HCT116 (cell line): ENCODE results near the gene TAF8. TPM values are rescaled to one million over a fixed set of nuclear protein-coding genes. Genes with fewer than 3 reads are reported as not detected.

ENCODE experiments used
- ATAC-seq: fragments of 200-7000 bp; cut with Tn5 transposase; 2 replicates; pipeline ENCODE4 v1.9.1; 2020; ENCODE audit warnings: mild to moderate bottlenecking, moderate library complexity
- BruUV-seq: library from RNA; stranded (reverse); fragments of 400-500 nt; replicated peaks from 2 replicates; lab custom pipeline; 2021; lab: Mats Ljungman, UMichigan
- CTCF ChIA-PET: fragments of 300-600 bp; sonication (Branson Sonifier 250); formaldehyde crosslinking; loops from one replicate; lab custom pipeline; 2021; ENCODE audit warnings: antibody characterized with exemption; lab: Charles Lee
- POLR2A ChIA-PET: fragments of 300-600, 350-600 bp; sonication (Branson Sonifier 250); formaldehyde crosslinking; loops from one replicate; lab custom pipeline; 2021; ENCODE audit warnings: antibody characterized with exemption; lab: Charles Lee
- RAD21 ChIA-PET, 2 experiments: fragments of 300-600 bp; sonication (Branson Sonifier 250); formaldehyde crosslinking; loops; one replicate each; lab custom pipeline; 2023; ENCODE audit warnings: low total read pairs in 2 of 2; ENCODE audit not compliant: uncharacterized antibody in 2 of 2, unreplicated experiment in 2 of 2, low non-redundant PET in 1 of 2; lab: Charles Lee
- DNase-seq: peaks from one replicate; pipeline ENCODE4 v3.0.0-alpha.2; 2010; ENCODE audit warnings: low read depth, low spot score
- H2AFZ ChIP-seq: fragments of 200-600 bp; shearing (Covaris generic), sonication (generic); 2 replicates; pipeline ENCODE4 v1.6.1; 2017; ENCODE audit warnings: low read depth, mixed run types, mixed read lengths, antibody characterized with exemption, low read length; ENCODE audit not compliant: poor library complexity, severe bottlenecking
- H3K27ac ChIP-seq: 2 replicates; pipeline ENCODE4 v1.5.1; 2012; ENCODE audit warnings: low read depth, low read length
- H3K27me3 ChIP-seq: fragments of 200-600 bp; sonication (generic); 2 replicates; pipeline ENCODE4 v1.6.1; 2016; ENCODE audit warnings: mixed run types, low read length, mixed read lengths; ENCODE audit not compliant: insufficient read depth
- H3K36me3 ChIP-seq, 2 experiments: fragments of 200-500 bp in 1 of 2; fragments of 200-600 bp in 1 of 2; sonication (Bioruptor generic) in 1 of 2; sonication (generic) in 1 of 2; 2 replicates each; pipeline versions ENCODE4 v1.5.1 to v1.6.1; 2014 to 2016; ENCODE audit warnings: low read length in 2 of 2, inconsistent platforms in 1 of 2, mixed read lengths in 1 of 2, mixed run types in 1 of 2; ENCODE audit not compliant: insufficient read depth in 2 of 2, control insufficient read depth in 1 of 2
- H3K4me1 ChIP-seq, 2 experiments: fragments of 200-600 bp in 1 of 2; sonication (generic) in 1 of 2; 2 replicates each; pipeline versions ENCODE4 v1.5.1 to v1.6.1; 2012 to 2017; ENCODE audit warnings: low read length in 2 of 2, inconsistent platforms in 1 of 2, mild to moderate bottlenecking in 1 of 2, mixed read lengths in 1 of 2, mixed run types in 1 of 2, moderate library complexity in 1 of 2; ENCODE audit not compliant: insufficient read depth in 2 of 2, control insufficient read depth in 1 of 2
- H3K4me2 ChIP-seq: fragments of 200-600 bp; sonication (generic); 2 replicates; pipeline ENCODE4 v1.6.1; 2017; ENCODE audit warnings: mixed run types, low read length, mixed read lengths
- H3K4me3 ChIP-seq, 2 experiments: fragments of 200-600 bp in 1 of 2; sonication (generic) in 1 of 2; replicated peaks in 1 of 2; 2 replicates each; pipeline ENCODE4 v1.5.1; 2011 to 2016; ENCODE audit warnings: low read length in 2 of 2, control low read depth in 1 of 2, low read depth in 1 of 2, mild to moderate bottlenecking in 1 of 2, mixed read lengths in 1 of 2, mixed run types in 1 of 2
- H3K79me2 ChIP-seq: fragments of 200-600 bp; sonication (generic); 2 replicates; pipeline ENCODE4 v1.6.1; 2017; ENCODE audit warnings: mild to moderate bottlenecking, mixed run types, low read length, moderate library complexity, mixed read lengths; ENCODE audit not compliant: insufficient read depth
- H3K9ac ChIP-seq: fragments of 200-600 bp; sonication (generic); 2 replicates; pipeline ENCODE4 v1.6.1; 2016; ENCODE audit warnings: low read length, mixed read lengths
- H3K9me2 ChIP-seq: fragments of 200-600 bp; sonication (generic), shearing (Covaris generic); 2 replicates; pipeline ENCODE4 v1.6.1; 2017; ENCODE audit warnings: mixed run types, mild to moderate bottlenecking, moderate library complexity; ENCODE audit not compliant: insufficient read depth
- H3K9me3 ChIP-seq, 2 experiments: fragments of 200-500 bp in 1 of 2; fragments of 200-600 bp in 1 of 2; sonication (Bioruptor generic) in 1 of 2; sonication (generic) in 1 of 2; 2 replicates each; pipeline ENCODE4 v1.6.1; 2014 to 2017; ENCODE audit warnings: low read length in 2 of 2, mixed read lengths in 2 of 2, inconsistent platforms in 1 of 2, low read depth in 1 of 2, mild to moderate bottlenecking in 1 of 2, mixed run types in 1 of 2, moderate library complexity in 1 of 2; ENCODE audit not compliant: control insufficient read depth in 1 of 2, insufficient read depth in 1 of 2
- H4K20me1 ChIP-seq: fragments of 200-600 bp; sonication (generic), shearing (Covaris generic); 2 replicates; pipeline ENCODE4 v1.6.1; 2017; ENCODE audit warnings: mixed run types, mild to moderate bottlenecking, moderate library complexity; ENCODE audit not compliant: insufficient read depth
- CTCF ChIP-seq, 3 experiments: fragments of 200-600 bp in 1 of 3; sonication (generic) in 1 of 3; IDR thresholded peaks in 2 of 3; conservative IDR thresholded peaks in 1 of 3; 2 replicates each; pipeline ENCODE4 v1.5.1; 2012 to 2017; ENCODE audit warnings: low read depth in 2 of 3, low read length in 2 of 3, antibody characterized with exemption in 1 of 3, borderline replicate concordance in 1 of 3, control low read depth in 1 of 3, mild to moderate bottlenecking in 1 of 3, mixed read lengths in 1 of 3, mixed run types in 1 of 3, moderate library complexity in 1 of 3; ENCODE audit not compliant: insufficient read depth in 1 of 3
- EGR1 ChIP-seq: IDR thresholded peaks from 2 replicates; pipeline ENCODE4 v1.6.1; 2012; ENCODE audit warnings: low read depth
- ELF1 ChIP-seq: IDR thresholded peaks from 2 replicates; pipeline ENCODE4 v1.6.1; 2012; ENCODE audit warnings: low read depth, borderline replicate concordance
- EZH2 ChIP-seq: fragments of 200-600 bp; sonication (generic); IDR thresholded peaks from 2 replicates; pipeline ENCODE4 v1.6.1; 2017; ENCODE audit warnings: antibody characterized with exemption, mixed run types
- EZH2phosphoT487 ChIP-seq: fragments of 200-600 bp; IDR thresholded peaks from 2 replicates; pipeline ENCODE4 v1.6.1; 2018; ENCODE audit warnings: antibody characterized with exemption, borderline replicate concordance
- FOSL1 ChIP-seq: IDR thresholded peaks from 2 replicates; pipeline ENCODE4 v1.6.1; 2012; ENCODE audit warnings: low read depth
- MAX ChIP-seq: IDR thresholded peaks from 2 replicates; pipeline ENCODE4 v1.6.1; 2012
- POLR2A ChIP-seq: IDR thresholded peaks from 2 replicates; pipeline ENCODE4 v1.7.0; 2011; ENCODE audit warnings: borderline replicate concordance; ENCODE audit not compliant: insufficient read depth, insufficient read length; ENCODE audit errors: extremely low read depth
- RAD21 ChIP-seq: IDR thresholded peaks from 2 replicates; pipeline ENCODE4 v1.6.1; 2012; ENCODE audit warnings: low read depth, mild to moderate bottlenecking
- SIN3A ChIP-seq: IDR thresholded peaks from 2 replicates; pipeline ENCODE4 v1.6.1; 2012; ENCODE audit warnings: low read depth
- SRF ChIP-seq: IDR thresholded peaks from 2 replicates; pipeline ENCODE4 v1.6.1; 2012; ENCODE audit warnings: low read depth
- YY1 ChIP-seq: IDR thresholded peaks from 2 replicates; pipeline ENCODE4 v1.6.1; 2011; ENCODE audit warnings: low read length, low read depth, moderate library complexity, mild to moderate bottlenecking; ENCODE audit not compliant: insufficient replicate concordance; ENCODE audit errors: extremely low read depth
- ZFX ChIP-seq: fragments of 450-650 bp; IDR thresholded peaks from 2 replicates; pipeline ENCODE4 v1.6.1; 2017
- ZNF274 ChIP-seq: fragments of 200-500 bp; sonication (Bioruptor generic); IDR thresholded peaks from 2 replicates; pipeline ENCODE4 v1.6.1; 2014; ENCODE audit warnings: mild to moderate bottlenecking, low read depth, low read length, inconsistent platforms
- intact Hi-C: fragments of 100-400 bp; cut with micrococcal nuclease; formaldehyde crosslinking; loops from 2 replicates; pipeline ENCODE4 v1.10.0; 2022
- total RNA-seq: library from RNA; stranded (reverse); gene quantifications from one replicate; pipeline ENCODE4 v1.2.1, GENCODE V29; 2021; ENCODE audit not compliant: unreplicated experiment
- TF ChIP-seq, protein P1 (sequence below): IDR thresholded peaks from 2 replicates; pipeline ENCODE4 v1.6.1; 2012
- TF ChIP-seq, protein P2 (sequence below): IDR thresholded peaks from 2 replicates; pipeline ENCODE4 v1.6.1; 2012; ENCODE audit warnings: low read depth
- TF ChIP-seq, protein P3 (sequence below): IDR thresholded peaks from 2 replicates; pipeline ENCODE4 v1.6.1; 2011; ENCODE audit warnings: mild to moderate bottlenecking, low read length, moderate library complexity; ENCODE audit not compliant: insufficient replicate concordance; ENCODE audit errors: extremely low read depth

The TAF8 gene
- total RNA-seq, 1 experiment from 2014 or later, result 29.5 TPM

- H3K9ac ChIP-seq, result no peak overlapping the region
- H4K20me1 ChIP-seq, result no peaks in the 10 kb centered on the region
- intact Hi-C loops, result no loop called here
- no peak overlapping the region for H3K27ac ChIP-seq
- no peaks in the 10 kb centered on the region for H3K9me2 ChIP-seq
- BruUV-seq, result no TSS peak
- no peaks in the 10 kb centered on the region for H3K79me2 ChIP-seq
- ChIA-PET POLR2A (no interaction called here), RAD21 (no interaction called here), CTCF (no interaction called here)
- TF ChIP-seq FOSL1, result no peak
- no peak for TF ChIP-seq EGR1
- no peak for TF ChIP-seq SIN3A
- TF ChIP-seq EZH2, result no peak
- TF ChIP-seq SRF, result no peak
- TF ChIP-seq EZH2phosphoT487, result no peak
- TF ChIP-seq, protein P1, sequence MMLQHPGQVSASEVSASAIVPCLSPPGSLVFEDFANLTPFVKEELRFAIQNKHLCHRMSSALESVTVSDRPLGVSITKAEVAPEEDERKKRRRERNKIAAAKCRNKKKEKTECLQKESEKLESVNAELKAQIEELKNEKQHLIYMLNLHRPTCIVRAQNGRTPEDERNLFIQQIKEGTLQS, result no peak
- TF ChIP-seq, protein P2, sequence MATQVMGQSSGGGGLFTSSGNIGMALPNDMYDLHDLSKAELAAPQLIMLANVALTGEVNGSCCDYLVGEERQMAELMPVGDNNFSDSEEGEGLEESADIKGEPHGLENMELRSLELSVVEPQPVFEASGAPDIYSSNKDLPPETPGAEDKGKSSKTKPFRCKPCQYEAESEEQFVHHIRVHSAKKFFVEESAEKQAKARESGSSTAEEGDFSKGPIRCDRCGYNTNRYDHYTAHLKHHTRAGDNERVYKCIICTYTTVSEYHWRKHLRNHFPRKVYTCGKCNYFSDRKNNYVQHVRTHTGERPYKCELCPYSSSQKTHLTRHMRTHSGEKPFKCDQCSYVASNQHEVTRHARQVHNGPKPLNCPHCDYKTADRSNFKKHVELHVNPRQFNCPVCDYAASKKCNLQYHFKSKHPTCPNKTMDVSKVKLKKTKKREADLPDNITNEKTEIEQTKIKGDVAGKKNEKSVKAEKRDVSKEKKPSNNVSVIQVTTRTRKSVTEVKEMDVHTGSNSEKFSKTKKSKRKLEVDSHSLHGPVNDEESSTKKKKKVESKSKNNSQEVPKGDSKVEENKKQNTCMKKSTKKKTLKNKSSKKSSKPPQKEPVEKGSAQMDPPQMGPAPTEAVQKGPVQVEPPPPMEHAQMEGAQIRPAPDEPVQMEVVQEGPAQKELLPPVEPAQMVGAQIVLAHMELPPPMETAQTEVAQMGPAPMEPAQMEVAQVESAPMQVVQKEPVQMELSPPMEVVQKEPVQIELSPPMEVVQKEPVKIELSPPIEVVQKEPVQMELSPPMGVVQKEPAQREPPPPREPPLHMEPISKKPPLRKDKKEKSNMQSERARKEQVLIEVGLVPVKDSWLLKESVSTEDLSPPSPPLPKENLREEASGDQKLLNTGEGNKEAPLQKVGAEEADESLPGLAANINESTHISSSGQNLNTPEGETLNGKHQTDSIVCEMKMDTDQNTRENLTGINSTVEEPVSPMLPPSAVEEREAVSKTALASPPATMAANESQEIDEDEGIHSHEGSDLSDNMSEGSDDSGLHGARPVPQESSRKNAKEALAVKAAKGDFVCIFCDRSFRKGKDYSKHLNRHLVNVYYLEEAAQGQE, result no peak
- TF ChIP-seq, protein P3, sequence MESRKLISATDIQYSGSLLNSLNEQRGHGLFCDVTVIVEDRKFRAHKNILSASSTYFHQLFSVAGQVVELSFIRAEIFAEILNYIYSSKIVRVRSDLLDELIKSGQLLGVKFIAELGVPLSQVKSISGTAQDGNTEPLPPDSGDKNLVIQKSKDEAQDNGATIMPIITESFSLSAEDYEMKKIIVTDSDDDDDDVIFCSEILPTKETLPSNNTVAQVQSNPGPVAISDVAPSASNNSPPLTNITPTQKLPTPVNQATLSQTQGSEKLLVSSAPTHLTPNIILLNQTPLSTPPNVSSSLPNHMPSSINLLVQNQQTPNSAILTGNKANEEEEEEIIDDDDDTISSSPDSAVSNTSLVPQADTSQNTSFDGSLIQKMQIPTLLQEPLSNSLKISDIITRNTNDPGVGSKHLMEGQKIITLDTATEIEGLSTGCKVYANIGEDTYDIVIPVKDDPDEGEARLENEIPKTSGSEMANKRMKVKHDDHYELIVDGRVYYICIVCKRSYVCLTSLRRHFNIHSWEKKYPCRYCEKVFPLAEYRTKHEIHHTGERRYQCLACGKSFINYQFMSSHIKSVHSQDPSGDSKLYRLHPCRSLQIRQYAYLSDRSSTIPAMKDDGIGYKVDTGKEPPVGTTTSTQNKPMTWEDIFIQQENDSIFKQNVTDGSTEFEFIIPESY, result no peak
- TF ChIP-seq ZNF274, result no peak
- TF ChIP-seq ELF1, result no peak
- TF ChIP-seq POLR2A, result no peak
- no peak for TF ChIP-seq RAD21
- TF ChIP-seq YY1, result no peak
- no peak for TF ChIP-seq ZFX
- no peak for TF ChIP-seq CTCF (IDR thresholded peaks at IDR 0.05 in 2 of 3, conservative IDR thresholded peaks at IDR 0.05 in 1 of 3; ENCODE audit: borderline replicate concordance in 1 of 3, insufficient read depth in 1 of 3, low read depth in 2 of 3, low read length in 2 of 3)
- no peak for TF ChIP-seq MAX
- no peak overlapping the region for H3K4me2 ChIP-seq
- H3K4me3 ChIP-seq, result no peak overlapping the region
- H3K36me3 ChIP-seq, result peaks cover 3 to 14% of the 10 kb centered on the region in 2 experiments; a peak in 2 of 4 replicates
- no peak overlapping the region for H2AFZ ChIP-seq
- H3K4me1 ChIP-seq, result peaks cover 5 to 19% of the 10 kb centered on the region in 2 experiments
- no peak for ATAC-seq
- no peaks in the 10 kb centered on the region for H3K27me3 ChIP-seq
- DNase-seq, result no peak
- H3K9me3 ChIP-seq, result no peaks in the 10 kb centered on the region
These were observed 56.0 kb downstream of the TAF8 start for GRCh38 chr6:42106112-42107023.
